HG03280 (cell line): ENCODE results near the gene OLFML2B.

Source experiments
- ATAC-seq: cut with Tn5 transposase; IDR thresholded peaks from one replicate; pipeline ENCODE4 v1.9.1; 2021; ENCODE audit warnings: mild to moderate bottlenecking, moderate library complexity; ENCODE audit not compliant: unreplicated experiment

OLFML2B gene

DNA sequence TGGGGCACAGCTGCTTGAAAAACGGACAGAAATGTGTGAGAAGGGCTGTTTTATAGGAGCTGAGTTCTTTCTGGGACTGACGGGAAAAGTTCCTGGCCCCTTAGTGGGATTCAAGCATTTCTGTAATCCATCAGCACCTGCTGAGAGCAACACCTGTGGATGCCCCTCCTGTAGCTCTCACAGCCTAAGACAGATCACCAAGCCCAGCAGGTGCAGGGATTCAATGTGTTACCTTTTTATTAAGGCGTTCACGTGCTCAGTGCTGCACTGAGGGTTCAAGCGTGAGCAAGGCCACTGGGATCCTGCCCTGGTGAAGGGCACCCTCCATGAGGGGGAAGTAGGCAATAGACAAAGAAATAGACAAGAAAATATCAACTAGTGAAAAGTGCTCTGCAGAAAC, 14.9 kb downstream of the OLFML2B start:
- ATAC-seq, result no peak

DNA sequence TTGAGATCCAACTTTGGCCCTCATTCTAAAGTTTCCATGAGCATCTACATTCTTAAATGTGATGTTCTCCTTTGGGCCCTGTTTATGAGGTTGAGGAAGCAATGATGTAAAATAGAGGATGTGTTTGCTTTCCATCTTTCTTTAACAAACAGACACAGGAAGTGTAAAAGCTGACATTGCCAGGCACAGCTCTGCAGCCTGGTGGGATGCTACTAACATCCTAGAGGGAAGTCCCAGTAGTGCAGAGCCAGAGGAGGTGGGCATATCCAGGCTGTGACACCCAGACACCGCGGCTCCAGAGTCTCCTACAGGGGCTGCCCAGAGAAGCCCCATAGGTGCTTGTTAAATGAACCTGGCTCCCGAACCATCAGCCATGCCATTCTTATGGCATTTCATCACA, 16.2 kb downstream of the OLFML2B start:
- ATAC-seq, result no peak

DNA sequence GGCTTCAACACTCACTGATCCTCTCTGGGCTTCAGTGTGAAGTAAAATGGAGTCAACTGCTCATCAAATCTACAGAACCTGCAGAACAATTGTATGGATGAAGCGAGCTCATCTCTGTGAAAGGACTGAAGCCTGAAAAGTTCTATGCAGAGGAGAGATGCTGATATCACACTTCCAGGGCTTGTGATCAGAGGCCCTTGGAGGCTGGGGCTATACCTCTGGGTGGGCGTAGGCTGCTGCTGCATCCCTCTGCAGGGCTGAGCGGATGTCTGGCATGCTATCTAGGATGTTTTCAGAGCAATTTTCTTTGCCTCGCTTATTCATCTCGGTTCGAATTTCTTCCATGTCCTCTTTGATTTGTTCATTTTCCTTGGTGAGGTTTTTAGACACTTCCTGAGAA, 17.6 kb downstream of the OLFML2B start:
- ATAC-seq, result no peak

DNA sequence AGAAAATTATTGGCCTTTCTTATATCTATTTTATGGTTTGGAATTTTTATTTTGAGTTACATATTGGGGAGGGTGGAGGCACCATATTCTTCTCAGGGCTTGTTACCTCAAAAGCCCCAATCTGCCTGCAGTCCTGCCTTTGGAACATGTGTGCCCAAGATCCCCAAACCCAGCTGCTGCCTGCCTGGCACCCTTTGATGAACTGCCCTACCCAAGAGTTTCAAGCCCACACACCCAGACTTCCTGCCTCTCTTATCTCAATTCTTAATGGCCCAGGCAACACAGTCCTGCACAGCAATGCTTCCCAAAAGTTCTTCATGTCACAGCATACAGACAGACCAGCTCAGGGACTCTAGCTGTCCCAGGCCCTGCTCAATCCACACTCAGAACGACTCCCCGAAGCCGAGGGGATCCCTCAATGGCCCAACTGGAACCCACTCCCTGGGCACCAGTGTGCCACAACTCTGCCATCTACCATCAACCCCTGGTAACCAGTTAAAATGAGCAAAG, 19.2 kb downstream of the OLFML2B start:
- ATAC-seq, result no peak

DNA sequence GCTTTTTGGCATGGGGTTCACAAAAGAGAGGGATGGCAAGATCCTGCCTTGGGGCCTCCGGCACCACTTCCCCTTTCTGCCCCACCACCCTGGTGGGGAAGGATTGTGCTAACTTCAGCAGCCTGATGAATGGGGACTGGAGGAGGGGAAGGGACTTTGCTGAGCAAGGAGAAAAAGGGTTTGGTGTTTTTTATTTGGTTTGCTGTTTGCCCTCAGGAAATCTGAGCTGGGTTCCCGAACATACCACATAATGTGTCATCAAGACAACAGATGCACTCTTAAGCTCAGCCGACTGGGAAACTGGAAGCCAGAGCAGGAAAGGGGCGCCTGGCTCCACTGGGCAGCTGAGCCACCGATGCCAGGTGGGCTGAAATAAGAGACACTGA, 19.8 kb downstream of the OLFML2B start:
- no peak for ATAC-seq

DNA sequence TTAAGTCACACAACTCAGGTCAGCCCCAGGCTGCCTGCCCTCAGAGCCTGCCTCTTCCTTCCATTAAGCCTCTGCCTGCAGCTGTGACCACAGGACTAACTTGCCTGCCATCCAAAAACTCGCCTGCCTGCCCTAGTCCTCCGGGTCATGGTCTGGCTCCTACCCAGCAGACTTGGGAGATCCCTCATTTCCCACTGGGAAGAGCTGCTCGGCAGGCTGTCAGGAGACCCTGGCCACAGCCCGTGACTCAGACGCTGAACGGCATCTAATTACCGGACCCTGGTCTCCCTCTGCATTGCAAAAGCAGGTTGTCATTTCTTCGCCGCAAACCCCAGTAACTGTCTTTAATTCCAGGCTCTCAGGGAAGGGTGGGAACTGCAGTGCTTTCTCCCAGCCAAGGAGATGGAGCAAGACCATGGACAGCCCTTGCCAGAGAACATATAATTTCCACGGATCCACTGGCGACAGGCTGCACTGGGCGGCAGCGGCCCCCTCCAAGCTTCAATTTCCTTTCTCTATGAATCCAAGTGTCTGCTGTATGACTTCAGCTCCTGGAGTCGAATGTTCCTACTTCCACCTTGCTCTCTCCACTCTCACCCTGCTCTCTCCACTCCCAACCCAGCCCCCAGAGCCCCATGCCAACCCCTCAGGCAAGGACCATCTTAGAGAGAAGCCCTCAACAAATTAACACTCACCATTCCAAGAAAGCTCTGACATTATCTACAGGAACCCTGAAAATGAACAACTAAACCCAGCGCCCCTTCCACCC, 20.4 kb downstream of the OLFML2B start:
- no peak for ATAC-seq

DNA sequence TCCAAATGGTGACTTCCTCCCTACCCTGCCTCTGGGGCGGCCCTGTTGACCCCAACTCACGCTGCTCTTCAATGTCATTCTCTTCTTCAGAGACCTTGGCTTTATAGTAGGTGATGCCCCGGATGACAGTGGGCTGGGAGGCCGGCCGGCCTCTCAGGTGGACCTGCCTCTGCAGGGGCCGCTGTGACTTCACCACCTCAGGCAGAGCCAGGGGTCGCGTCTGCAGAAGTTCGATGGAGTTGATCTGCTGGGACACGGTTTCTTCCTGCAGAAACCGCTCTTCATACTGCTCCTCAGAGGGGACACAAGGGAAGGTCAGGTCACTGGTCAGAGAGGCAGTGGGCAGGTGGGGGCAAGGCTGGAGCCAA, 23.6 kb downstream of the OLFML2B start:
- ATAC-seq, result no peak

DNA sequence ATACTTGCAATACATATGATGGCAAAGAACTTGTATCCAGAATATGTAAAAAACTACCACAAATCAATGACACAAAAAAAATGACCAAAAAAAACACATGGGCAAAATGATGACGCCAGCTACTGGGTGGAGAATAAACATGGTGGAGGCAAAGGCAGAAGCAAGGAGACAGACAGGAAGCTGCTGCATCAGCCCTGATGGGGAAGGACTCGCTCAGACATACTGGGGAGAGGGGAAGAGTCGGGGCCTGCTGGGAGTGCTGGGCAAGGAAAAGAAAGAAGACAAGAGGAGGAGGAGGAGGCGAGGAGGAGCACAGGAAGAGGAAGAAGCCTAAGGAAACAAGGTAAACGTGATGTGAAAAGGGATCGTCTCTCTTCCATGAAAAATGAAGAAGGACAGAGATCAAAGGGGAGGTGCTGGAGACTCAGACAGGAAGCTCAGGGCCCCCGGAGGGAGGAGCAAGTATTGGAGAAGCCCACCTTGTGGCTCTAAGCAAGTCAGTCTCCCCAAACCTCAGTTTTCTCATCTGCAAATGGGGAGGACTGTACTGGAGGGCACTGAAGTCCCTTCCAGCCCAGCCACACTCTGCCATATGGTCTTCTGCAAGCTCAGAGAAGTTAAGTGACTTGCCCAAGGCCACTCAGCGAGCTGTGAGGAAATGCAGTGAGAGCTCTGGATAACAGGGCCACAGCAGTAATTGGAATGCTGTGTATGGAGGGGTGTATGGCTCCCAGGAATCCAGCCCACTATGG, 24.2 kb downstream of the OLFML2B start:
- ATAC-seq, result no peak

DNA sequence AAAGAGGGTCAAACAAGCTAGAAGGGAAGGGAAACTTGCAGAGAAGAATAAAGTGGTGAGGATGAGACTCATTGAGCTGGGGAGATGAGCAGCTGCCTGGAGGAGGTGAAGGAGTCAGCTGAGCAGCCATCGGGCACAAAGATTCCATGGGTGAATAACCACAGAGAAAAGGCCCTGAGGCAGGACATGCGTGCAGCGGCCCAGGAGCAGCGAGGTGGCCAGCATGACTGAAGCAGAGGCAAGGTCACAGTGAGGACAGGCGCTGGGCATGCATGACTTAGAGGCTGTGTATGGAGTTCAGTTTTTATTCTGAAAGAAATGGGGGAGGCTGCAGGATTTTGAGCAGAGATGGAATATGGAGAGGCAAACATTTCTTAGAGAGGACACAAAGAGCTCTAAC, 24.9 kb downstream of the OLFML2B start:
- ATAC-seq, result no peak

DNA sequence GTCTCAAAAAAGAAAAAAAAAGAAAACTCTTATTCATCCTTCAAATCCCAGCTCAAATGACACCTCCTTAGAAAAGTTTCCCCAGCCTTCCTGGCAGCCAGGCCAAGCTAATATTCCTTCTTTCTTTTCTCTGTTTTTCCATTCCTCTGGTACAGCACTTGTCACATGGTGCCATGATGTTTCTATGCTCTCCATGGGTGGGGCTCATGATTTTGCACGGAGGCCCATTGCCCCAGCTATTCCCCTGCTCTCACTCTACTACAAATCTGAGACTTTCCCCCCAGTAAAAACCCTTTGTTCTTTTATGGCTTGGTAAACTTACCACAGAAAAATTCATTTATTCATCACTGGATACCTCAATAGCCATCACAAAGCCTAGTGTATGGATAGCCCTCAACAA, 26.5 kb downstream of the OLFML2B start:
- no peak for ATAC-seq

DNA sequence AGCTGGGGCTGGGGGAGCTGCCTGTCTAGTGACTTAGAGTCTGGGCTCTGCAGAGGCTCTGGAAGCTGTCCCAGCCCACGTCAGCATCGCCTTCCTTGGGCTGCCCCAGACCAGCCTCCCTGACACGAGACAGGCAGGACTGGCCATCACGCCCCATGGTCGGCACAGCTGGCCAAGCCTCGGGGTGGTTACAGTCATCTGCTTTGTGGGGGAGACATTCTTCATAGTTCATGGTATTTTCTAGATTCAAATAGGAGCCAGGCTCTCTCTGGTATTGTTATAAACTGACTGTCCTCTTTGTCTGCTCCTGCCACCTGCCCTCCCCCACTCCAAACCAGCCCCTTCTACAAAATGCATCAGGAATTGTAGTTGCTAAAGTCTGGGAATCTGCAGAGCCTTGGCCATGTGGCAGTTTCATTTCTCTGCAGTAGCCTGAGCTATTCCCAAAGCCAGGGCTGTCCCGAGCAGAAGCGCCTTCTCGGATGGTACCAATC, 29.4 kb downstream of the OLFML2B start:
- no peak for ATAC-seq

DNA sequence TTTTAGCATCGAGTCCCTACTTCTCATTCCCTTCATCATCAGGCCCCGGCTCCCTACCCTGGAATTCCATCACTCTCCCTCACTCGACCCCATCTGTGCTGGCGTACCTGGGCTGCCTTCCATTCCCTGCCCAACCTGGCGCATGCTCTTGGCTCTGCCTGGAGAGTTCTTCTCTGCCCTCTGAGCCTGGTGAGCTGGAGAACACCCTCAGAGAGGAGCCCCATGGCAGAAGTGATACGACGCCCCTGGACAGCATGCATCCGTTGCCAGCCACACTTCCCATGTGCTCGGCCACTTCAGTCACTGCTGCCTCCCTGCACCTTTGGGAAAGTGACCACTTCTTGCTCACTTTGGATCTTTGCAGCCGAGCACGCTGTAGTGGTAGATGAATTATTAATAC, 30.1 kb downstream of the OLFML2B start:
- no peak for ATAC-seq

DNA sequence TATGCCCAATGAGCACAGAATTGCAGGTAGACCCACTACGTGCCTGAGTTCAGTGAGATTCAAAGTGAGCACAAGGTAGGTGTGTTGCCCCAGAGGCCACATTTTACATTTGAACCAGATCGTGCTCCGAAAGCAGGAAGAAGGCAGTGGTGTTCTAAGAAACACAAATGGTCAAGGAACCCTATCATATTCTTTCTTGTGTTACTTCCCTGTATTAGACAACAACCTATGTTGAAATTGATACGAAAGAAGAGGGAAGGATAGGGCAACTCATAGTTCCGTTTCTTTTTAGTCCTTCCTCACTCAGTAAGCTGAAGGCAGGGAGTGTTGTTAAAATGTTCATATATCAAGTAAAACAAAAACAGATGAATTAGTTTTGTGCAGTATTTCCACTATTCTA, 33.9 kb downstream of the OLFML2B start:
- no peak for ATAC-seq

DNA sequence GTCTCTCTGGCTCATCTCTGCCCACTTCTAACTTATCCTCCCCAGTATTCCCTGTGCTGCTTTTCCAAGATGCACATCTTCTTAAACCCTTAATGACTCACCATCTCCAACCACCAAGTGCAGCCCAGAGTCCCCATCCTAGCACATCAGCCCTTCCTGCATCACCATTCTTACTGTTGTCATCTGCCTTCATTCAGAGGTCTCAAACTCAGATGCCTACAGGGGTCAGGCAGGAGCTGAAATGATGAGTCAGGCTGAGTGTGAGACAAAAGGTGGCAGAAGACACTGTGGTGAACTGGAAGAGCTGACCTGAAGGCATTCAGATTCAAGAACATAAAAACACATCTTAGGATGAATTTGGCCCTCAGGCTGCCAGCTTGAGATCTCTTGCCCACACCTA, 34.6 kb downstream of the OLFML2B start:
- ATAC-seq, result no peak

DNA sequence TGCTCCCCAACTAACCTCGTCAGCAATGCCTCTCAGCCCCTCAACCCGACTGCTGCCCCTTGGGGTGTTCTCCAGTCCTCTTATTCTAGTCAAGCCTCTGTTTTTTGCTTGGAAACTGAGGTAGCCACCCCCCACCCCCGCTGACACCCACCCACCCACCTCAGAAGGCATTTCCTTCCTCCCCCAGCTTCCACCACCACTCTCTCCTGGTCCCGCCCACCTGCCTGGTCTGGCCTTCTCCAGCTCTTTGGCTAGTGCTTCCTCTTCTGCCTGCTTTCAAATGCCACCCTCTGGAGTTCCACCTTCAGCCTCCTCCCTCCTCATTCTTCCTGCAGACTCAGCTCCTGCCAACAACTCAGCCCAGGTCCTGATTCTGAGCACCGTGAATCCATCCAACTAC, 35.3 kb downstream of the OLFML2B start:
- no peak for ATAC-seq

DNA sequence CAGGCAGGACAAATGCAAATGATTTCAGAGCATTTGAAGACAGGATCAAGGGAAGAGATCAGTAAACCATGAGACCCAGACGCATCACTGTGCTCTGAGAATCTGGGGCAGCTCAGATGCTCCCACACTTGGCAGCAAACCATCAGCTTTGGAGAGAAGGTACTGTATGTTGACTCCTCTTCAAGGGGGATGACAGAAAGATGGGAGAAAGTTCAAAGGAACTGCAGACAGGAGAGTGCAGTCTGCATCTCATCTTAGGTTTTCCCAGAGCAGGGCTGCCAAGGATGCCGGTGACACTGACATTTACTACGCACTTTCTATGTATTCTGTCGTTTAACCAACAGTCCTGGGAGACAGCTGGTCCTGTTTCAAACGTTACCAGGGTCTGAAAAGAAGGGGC, 35.8 kb downstream of the OLFML2B start:
- ATAC-seq, result no peak

DNA sequence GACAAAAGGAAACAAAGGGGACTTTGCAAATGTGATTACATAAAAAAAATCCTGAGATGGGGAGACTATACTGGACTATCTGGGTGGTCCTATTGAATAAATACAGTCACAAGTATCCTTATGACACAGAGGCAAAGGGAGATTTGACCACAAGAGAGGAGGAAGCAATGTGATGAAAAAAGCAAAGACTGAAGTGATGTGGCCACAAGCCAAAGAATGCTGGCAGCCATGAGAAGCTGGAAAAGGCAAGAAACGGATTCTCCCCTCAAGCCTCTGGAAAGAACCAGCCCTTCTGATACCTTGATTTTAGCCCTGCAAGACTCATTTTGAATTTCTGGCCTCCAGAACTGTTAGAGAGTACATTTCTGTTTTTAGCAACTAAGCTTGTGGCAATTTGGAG, 36.4 kb downstream of the OLFML2B start:
- no peak for ATAC-seq

DNA sequence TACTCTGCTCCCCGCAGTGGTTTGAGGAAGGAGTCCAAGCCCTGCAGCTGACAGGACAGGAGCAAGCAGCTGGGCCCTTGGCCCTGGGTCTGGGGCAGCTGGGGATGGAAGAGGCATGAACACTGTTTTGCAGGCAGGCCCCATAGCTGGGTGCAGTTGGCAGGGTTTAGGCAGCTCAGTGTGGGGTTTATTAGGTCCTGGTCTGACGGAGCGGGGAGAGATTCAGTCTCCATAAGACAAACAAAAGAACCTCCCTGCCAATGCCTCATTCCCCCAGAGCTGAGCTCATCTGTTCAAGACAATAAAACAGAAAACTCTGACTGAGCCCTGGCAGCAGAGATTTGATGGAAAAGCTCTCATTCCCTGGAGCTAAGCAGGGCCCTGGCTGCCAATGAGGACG, 37.3 kb downstream of the OLFML2B start:
- ATAC-seq, result no peak

DNA sequence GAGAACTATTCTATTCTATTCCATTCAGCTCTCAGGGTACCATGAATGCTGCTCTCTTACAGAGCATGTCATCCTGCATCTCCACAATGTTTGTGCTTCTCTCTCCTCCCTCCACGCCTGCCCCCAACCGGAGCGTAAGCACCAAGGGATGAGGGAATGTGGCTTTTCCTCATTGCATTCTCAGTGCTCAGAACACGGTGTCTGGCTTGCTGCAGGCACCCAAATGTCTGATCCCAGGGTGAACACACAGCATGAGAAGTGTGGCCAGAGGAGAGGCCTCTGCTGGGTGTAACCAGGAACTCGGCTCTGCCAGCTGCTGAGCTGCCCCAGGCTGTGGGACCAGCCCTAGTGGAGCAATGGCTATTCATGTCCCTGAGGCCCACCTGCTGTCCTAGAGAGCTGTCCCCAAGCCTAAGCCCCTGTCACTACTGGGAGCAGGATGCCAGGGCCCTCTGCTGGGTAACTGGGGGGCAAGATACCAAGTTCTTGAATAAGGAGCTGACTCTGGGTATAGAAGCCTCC, 38.3 kb downstream of the OLFML2B start:
- ATAC-seq, result no peak

DNA sequence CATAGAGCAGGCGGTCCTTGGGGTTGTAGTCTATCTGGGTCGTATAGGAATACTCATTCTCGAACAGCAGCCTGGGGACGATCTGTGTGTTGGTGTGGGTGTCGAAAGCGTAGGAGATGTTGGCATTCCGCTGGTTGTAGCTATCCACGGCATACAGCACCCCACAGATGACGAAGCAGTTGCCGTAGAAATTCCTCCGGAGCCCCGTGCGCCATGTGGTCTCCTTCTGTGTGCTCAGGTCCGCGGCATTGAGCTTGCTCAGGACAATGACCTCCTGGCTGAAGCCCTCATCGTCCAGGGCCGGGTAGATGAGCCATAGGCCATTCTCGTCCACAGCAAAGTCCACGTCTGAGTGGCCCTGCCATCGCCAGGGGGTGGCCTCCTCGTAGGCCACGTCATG, 39.9 kb downstream of the OLFML2B start:
- no peak for ATAC-seq

DNA sequence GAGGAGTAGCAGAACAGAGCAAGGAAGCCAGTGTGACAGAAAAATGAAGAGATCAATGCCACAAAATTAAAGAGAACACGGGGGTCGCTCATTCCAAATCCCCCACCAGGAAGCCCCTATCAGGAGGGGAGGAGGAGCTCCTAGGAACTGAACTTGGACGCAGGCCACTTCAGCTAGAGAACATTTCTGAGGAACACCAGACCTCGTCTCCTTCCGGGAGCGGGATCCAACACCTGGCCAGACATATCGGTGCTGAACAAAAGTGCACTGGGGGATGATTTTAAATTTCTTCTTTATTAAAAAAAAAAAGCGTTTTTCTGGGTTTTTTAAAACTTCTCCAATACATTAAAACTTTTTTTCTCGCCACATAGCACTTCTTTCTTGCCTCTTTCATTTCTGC, 40.8 kb downstream of the OLFML2B start:
- ATAC-seq, result no peak

DNA sequence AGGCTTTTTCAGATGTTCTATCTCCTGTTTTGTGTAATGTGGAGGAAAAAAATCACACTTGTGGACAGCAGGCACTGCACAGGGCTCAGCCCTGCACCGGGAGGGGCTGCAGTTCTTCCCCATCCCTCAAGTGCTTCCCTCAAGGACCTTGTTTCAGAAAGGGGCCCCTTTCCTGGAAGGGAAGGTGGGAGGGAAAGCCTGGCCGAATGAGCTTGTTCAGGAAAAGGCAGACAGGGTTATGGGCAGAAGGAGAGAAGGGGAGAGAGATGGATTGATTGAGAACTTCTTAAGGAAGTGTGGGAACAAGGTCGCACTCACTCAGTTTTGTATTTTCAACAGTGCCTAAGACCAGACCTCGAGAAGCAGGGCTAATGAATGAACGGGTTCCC, 41.2 kb downstream of the OLFML2B start:
- no peak for ATAC-seq
